ENCODE results near the gene SLC6A15.

DNA sequence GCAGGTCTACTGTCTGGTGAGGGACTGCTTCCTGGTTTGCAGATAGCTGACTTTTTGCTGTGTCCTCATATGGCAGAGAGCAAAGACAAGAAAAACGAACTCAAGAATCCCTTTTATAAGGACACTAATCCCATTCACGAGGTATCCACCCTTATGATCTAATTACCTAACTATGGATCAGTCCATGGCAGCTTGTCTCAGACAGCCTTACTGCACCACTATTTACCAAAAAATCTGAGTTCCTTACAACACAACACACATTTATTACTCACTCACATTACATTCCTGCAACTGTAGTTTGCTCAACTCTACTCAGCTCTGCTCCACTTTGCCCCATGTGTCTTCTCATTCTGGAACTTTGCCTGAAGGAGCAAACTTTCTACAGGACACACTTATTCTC lies 10.1 kb upstream of the SLC6A15 start:
- TF ChIP-seq, protein P1, sequence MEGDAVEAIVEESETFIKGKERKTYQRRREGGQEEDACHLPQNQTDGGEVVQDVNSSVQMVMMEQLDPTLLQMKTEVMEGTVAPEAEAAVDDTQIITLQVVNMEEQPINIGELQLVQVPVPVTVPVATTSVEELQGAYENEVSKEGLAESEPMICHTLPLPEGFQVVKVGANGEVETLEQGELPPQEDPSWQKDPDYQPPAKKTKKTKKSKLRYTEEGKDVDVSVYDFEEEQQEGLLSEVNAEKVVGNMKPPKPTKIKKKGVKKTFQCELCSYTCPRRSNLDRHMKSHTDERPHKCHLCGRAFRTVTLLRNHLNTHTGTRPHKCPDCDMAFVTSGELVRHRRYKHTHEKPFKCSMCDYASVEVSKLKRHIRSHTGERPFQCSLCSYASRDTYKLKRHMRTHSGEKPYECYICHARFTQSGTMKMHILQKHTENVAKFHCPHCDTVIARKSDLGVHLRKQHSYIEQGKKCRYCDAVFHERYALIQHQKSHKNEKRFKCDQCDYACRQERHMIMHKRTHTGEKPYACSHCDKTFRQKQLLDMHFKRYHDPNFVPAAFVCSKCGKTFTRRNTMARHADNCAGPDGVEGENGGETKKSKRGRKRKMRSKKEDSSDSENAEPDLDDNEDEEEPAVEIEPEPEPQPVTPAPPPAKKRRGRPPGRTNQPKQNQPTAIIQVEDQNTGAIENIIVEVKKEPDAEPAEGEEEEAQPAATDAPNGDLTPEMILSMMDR (conservative IDR thresholded peaks at IDR 0.05 in 1 of 2, IDR thresholded peaks at IDR 0.05 in 1 of 2; ENCODE audit: low read depth in 1 of 2, low read length in 2 of 2) = no peak
- TF ChIP-seq EZH2 (IDR thresholded peaks at IDR 0.05; ENCODE audit: low read length, missing control alignments) = no peak

Data from fibroblast of lung (primary cell).